GOT3 (cell line): ENCODE data around the gene TRPM3.

Source experiments
- DNase-seq: peaks from one replicate; lab custom pipeline; 2025; ENCODE audit warnings: mixed read lengths; lab: John Stamatoyannopoulos, UW

Gene TRPM3

DNA sequence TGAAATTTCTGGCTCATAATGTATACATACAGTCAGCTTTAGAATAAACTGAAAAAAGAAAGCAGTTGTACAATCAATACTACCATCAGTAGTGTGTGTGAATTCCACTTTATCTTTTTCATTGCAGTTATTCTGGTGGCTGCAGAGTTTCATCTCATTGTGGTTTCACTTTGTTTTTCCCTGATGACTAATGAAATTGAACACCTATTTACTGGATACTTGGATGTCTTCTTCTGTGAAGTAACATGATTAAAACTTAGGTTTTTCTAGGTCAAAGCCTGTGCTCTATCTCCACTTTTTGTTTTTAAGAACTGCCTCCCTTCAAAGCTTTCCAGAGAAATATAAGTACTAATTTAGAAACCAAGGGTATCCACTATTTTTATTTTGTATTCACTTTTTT is 174.3 kb downstream of the TRPM3 start:
- DNase-seq: no peak

DNA sequence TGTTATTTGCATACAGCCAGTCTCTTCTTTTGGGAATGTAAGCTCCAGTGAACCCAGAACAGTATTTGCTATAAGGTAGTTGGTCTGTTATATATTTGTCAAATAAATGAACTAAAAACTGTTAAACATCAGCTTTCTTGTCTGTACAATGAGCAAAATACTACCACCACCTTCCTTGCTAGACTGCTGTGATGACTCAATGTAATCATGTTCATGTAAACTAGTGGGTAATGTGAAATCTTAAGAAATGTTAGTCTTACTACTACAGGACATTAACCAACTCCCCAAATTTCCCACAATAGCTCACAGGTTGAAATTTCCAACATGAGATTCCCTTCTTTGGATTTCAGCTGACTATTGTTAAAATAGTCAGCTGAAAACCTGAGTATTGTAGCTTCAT is 176.1 kb downstream of the TRPM3 start:
- no peak for DNase-seq

DNA sequence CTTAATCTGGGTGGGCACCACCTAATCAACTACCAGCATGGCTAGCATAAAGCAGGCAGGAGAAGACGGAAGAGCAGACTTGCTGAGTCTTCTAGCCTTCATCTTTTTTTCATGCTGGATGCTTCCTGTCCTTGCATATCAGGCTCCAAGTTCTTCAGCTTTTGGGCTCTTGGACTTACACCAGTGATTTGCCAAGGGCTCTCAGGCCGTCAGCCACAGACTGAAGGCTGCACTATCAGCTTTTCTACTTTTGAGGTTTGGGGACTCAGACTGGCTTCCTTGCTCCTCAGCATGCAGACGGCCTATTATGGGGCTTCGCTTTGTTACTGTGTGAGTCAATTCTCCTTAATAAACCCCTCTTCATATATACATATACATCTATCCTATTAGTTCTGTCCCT is 180.2 kb downstream of the TRPM3 start:
- DNase-seq: no peak

DNA sequence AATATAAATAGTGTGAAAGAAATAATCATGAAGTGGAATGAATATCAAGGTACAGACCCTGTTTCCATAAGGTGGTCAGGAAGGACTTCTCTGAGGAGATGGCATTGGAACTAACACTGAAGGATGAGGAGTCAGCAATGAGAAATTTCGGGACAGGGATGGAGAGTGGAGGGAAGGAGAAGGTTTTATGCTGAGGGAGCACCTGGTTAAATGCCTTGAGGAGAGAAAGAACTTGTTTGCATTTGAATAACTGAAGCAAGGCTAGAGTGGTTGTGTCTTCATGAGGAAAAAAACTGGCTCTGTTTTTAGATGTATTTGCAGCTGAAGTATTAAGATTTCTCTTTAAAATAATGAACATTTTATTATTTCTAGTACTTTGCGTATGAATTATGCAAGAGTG is 180.8 kb downstream of the TRPM3 start:
- no peak for DNase-seq

DNA sequence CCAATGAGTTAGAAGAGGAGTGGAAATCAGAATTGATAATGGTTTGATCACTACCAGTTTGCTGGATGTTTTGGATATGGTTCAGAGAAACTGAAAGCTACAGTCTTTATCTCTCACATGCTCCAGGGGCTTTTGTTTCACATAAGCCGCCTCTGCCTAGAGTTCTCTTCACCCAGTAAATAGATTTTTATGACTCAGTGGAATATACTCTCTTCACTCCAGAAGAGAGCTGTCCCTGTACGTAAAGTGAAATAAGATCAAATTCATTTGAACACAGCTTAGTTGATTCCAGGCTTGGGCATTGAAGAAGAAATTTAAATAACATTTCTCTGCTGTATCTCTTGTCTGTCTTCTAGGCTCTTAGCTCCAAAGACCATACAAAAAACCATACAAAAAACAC is 184.9 kb downstream of the TRPM3 start:
- DNase-seq: no peak

DNA sequence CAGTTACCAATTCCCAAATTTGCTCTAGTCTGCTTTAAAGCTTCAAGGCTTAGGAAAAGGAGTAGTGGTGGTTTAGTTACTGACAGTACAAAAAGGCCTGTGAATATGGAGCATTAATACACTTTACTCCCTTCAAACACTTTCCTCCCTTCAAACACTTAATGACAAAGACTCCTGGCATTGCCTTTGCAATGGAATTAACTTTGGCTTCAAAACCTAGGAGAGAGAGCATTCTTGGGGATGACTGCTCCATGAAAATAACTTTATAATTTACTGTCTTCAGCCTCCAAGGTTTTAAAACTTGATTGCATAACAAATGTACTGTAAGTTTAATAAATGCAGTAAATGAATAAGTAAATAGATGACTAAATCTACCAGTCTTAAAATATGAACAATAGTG is 185.6 kb downstream of the TRPM3 start:
- no peak for DNase-seq

DNA sequence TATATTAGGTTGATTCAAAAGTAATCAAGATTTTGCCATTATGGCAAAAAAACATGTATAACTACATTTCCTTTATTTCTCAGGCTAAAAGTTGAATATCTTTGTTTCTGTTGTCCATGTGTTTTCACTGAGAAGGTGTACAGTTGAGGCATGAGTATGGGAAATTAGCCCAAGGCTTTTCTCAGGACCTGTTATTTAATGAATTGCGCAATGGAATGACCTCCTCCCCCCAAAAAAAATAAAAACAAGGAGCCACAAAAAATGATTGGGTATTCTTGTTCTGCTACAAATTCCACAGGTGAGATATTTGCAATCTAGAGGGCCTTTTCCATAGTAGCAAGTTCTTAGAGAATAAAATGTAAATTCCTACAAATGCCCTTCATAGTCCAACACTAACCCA is 186.8 kb downstream of the TRPM3 start:
- DNase-seq: no peak

DNA sequence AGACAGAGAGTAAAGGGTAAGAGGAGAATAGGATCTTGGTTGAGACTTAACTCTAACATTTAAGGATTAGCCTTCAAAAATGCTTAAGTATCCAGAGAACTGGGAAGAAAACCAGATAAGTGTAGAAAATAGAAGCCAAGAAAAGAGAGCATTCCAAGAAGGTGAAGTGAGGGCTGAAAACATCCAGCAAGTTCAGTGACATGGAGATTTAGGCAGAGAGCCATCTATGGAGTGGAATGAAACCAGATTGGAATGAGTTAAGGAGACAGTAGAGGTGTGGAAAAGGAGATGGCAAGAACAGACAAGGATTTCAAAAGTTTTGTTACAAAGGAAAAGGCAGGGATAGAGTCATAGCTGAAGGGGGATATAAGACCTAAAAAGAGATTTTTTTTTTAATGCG is 188.1 kb downstream of the TRPM3 start:
- DNase-seq: no peak

DNA sequence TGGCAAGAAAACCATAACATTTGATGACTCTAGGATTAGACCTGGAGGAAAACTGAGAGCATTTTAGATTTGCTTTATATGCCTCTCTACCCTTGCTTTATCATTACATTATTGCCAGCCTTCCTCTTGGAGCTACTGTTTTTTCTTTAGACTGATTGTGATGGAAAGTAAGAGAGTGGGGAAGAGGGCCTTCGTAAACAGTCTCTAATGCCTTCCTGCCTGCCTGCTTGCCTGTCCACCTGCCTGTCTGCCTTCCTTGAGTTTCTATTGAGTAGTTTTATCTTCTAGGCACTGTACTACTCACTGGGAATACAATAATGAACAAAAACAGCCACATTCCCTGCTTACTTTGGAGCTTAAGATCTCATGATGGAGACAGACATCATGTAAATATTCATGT is 189.3 kb downstream of the TRPM3 start:
- DNase-seq: no peak

DNA sequence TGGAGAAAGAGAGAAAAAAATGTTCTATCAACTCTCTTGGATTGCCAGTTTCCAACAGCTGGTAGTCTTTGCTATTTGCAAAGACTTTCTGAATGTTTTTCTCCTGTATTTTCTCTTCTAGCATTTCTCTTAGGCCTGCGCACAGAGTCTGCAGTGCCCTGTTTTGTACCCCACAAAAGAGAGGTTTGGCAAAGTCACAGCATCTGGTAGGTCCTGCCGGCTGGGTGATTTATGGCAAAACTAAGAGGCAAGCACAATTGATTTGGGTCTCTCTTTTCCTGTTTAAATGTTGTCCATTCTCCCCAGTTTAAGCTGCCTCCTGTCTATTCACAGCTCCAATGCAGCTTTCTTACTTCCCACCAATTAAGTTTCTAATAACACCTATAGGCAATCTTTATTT is 193.9 kb downstream of the TRPM3 start:
- DNase-seq: no peak

DNA sequence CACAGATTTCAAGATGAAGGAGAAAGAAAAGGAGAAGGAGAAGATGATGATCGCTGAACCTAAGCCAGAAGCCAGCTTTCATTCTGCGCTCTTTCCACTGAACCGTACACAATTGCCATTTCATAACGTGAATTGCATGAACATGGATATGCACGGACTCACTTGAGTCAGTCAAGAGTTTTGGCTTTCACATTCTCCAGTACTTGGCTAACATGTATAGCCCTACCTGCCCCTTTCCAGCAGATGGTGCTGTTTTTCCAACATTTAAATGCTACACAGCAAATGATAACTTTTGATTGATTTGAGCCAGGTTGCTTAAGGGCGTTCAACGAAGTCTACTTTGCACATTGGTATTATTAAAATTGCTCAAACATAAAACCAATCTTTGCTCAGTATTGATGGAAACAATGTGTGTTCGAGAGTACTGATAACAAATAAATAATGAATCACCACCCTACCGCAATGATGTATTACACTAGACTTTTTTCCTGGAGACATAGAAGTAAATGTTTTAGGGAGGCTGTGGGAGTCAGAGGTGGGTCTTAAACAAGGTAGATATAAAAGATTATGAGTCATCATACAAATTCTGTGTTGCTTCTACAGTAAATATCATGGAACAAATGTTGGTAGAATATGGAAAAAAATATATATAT is 196.4 kb downstream of the TRPM3 start:
- DNase-seq: no peak

DNA sequence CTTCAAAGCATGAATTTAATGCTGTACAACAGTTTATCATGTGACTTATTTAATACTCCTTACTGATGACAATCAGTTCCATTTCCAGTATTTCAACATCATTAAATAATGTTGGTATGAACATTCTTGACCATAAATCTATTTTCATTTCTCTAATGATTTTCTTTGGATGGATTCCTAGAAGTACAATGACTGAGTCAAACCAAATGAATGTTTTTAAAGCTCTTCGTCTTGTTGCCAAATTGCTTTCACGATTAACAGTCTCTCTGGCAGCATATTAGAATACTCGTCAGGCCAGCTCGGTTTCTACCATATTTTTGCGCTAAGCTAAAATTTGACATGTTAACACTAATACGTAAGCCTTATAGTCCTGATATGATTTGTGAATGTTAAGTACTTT is 197.0 kb downstream of the TRPM3 start:
- DNase-seq: no peak

DNA sequence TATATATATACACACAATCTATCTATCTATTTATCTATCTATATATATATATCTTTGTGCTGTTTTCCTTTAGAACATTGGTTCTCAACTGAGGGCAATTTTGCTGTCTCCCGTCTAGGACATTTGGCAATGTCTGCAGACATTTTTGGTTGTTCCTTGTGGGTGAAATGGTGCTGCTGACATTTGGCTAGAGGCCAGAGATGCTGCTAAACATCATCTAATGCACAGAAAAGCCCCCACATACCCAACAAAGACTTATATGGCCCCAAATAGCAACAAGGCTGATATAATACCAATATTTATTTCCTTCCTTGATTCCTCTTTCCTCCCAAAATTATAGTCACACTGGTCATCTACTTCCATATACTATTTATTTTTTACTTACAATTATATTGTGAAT is 197.5 kb downstream of the TRPM3 start:
- DNase-seq: no peak

DNA sequence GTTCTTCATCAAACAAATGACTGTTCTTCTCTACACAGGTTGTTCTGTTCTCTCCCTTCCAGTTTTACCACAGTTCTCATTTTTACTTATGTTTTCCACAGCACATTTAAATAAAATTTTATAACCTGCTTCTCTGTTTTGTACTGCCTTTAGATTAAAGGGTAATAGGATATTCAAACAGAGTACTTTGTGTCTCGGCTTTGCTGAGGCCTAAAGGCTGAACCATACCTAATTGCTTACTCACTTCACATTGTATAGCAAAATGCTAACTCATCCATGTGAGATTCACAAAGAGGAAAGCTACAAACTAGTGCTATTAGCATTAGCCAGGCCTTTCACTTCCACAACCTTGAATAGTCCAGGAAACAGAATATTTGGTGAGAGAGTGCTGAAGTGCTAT is 200.3 kb downstream of the TRPM3 start:
- DNase-seq: no peak

DNA sequence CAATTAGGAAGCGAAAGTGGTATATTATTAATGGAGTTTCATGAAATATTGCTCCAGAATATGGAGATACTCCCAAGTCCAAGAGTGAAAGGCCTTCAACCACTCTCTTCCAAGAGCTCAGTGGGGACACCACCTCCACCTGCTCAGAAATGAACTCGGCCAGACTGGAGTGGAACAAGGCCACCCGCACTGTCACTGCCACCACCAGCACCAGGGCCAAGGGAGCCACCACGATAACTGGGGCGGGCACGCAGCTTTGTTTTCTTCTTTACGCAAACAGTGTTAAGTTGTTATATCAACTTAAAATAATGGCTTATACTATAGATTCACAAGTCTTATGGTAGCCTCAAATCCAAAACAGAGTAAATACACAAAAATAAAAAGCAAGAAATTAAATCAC is 204.1 kb downstream of the TRPM3 start:
- no peak for DNase-seq

DNA sequence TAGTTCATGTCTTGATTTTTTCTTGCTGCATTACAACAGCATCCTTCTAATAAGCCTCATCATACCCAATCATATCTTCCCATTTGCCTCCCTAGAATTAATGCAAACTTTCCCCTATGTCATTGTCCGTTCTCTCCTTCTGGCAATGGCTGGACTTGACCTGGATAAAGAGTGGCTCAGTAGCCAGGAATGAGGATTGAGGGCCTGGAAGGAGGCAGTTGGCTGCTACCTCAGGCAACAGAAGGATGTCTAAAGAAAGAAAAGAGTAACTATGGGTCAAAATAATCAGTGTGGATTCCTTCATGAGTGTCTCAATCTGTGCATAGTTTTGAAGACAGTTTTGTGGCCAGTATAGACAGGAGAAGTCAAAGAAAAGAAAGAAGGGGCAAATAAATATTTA is 209.6 kb downstream of the TRPM3 start:
- DNase-seq: no peak

DNA sequence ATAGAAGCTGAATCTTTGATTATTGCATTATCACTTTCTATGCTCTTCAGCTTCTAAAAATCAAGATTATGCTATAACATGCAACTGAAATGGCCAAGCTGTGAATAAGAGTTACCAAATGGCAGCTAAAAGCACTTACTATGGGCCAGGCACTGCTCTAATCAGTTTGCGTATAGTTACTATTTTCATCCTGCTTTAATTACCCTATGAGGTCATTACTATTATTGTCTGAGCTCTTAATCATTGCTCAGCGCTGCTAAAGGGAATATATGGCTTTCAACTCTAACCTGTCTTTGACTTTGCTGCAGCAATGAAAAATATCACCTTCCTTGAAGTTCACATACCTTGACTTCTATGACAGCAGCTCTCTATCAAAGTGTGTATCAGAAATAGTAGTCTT is 210.8 kb downstream of the TRPM3 start:
- no peak for DNase-seq

DNA sequence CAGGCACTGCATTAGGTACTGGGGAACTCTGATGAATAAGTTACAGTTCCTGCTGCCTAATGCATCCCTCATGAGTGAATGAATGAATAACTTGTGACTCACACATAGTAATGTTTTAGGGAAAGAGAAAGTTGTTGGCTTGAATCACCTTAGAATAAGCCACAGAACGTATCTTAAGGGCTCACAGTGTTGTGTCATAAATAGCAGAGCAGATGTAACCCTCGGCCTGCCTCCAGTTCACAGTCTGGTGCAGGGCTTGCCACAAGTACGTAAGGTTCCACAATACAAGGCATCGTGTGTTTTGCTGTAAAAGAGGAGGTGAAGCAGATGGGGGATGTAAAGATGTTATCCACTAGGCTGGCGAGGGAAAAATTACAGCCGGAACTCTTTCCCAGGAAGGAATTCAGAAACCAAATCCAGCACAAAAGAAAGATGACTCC is 218.7 kb downstream of the TRPM3 start:
- no peak for DNase-seq

DNA sequence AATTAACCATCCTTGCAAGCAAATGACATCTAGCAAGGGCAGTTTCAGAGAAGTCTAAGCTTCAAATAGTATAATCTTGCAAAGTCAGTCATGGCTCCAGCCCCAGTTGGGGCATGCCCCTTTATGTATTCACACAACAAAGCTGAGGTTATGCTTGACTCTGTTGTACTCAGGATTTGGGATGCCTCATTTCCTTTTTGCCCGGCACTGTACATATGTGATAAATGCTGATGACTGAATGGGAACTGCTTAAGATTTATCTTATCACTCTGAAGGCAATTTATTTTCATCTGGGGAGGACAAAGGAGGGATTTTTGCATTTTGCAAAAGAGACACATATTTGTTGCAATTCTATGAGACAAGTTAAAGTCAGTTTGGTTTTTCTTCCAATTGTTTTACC is 219.2 kb downstream of the TRPM3 start:
- DNase-seq: no peak

DNA sequence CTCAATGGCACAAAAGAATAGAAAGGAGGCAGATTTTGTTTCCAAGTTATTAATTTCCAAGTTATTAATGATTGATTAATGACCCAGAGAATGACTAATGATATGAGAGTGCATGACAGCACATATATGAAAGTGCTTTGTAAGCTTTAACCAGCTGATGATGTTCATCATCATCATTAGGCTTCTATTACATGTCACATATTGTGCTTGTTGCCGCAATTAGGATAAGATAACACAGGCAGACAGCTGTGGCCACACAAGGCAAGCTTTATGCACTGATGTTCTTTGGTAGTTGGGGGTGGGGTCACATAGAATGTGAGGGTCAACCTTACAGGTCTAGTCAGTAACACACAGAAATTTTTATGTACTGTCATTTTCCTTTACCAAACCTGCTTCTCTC is 219.7 kb downstream of the TRPM3 start:
- no peak for DNase-seq

DNA sequence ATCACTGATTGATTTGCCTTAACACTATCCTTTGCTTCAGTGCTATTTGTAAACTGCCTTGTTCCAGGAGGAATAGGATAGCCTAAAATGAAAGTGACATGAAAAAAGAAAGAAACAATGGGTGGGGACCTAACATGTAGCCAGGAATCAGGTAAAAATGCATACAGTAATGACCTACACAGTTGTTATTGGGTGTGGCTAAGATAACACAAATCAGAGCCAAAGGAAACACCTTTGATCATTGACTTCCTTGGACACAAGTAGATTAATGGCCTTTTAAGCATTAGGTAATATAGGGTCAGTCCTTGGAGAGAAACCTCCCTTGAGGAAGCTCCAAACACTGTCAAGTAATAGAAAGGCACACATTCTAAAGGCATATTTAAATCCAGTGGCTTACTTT is 220.4 kb downstream of the TRPM3 start:
- DNase-seq: no peak

DNA sequence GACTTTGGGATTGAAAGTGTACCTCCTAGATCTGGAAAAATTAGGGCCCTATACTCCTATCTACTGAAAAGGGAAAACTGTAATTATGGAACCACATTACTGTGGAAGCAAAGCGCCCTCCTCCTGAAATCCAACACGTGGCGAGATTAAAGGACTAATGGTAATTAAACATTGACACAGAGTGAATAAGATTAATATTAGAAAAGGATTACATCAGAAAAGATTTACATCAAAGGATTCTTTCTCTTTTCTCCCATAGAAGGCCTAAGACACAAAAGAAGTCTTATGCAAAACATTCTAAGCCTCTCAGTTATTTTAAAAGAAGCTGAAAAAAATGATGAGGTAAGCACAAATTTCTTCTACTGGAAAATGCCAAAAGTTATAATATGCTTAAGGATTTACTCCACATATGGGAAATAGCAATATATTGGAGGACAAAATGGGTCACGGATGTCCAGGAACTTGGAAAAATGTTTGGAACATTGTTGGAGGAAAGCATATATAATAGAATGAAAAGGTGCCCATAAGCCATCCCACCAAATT is 227.8 kb downstream of the TRPM3 start:
- no peak for DNase-seq

DNA sequence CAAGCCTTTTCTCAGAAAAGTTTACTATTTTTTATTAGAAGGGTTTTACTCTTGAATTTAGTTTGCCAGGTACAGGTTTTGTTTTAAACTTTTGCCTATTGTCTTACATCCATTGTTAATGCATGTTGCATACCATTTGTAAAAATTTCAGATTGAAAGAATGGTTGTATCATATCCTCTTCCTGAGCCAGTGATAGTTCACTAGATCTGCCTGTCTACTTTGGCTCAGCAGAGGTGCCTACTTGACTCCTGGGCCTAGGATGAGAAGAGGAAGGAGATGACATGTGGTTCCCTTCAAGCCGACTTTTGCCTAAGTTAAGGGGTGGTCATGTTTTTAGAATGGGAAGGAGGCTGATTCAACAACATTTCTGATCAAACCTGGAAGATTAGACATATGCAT is 232.9 kb downstream of the TRPM3 start:
- no peak for DNase-seq

DNA sequence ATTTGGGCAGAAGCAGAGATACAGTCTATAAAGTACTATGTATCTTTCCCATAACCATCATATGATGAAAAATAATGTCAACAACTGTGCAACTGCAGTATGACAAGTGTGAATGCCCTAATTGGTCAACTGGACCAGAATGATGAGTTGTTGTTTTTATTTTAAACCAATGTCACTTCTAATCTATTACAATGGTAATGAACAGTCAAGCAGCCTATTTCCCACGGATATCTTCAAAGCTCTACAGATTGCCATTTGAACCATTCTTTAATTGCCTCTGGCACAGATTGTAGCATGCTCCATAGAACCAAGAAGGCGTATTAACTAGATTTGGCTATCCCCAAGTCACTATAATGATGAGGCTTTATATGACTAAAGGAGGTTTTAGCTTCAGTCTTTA is 233.6 kb downstream of the TRPM3 start:
- no peak for DNase-seq
